HG02610 (cell line): ENCODE data around the gene APOL2.
"Not testable (repeated sequence)": the region's sequence is repeated elsewhere in the genome, so short reads cannot be mapped to it uniquely, and the experiment has no call there.

ENCODE experiments used
- ATAC-seq: cut with Tn5 transposase; IDR thresholded peaks from one replicate; pipeline ENCODE4 v1.9.1; 2021; ENCODE audit warnings: mild to moderate bottlenecking, moderate library complexity; ENCODE audit not compliant: unreplicated experiment

Gene APOL2

GRCh38 chr22:36239401-36240171 lies at the start of gene APOL2:
APOL2 (minus strand) TSS chr22:36239527; CDS start chr22:36233162, 6,365 bp downstream.
- ATAC-seq: peak; percentile 91

GRCh38 chr22:36288571-36289405 lies 49.5 kb upstream of the APOL2 start:
- no peak for ATAC-seq

- ATAC-seq: no peak
Observed at GRCh38 chr22:36287881-36288515, 48.7 kb upstream of the APOL2 start.

GRCh38 chr22:36286096-36286957 lies 47.0 kb upstream of the APOL2 start:
- ATAC-seq: no peak

- ATAC-seq: no peak
Observed at GRCh38 chr22:36285545-36285944, 46.2 kb upstream of the APOL2 start.

- no peak for ATAC-seq
Observed at GRCh38 chr22:36285017-36285416, 45.7 kb upstream of the APOL2 start.

GRCh38 chr22:36284171-36284571 lies 44.8 kb upstream of the APOL2 start:
- no peak for ATAC-seq

GRCh38 chr22:36282328-36282831 lies 43.1 kb upstream of the APOL2 start:
- ATAC-seq: no peak

- ATAC-seq: no peak
Observed at GRCh38 chr22:36281781-36282327, 42.5 kb upstream of the APOL2 start.

GRCh38 chr22:36280379-36280778 lies 41.1 kb upstream of the APOL2 start:
- ATAC-seq: no peak

GRCh38 chr22:36279219-36279666 lies 39.9 kb upstream of the APOL2 start:
- no peak for ATAC-seq

- ATAC-seq: no peak
Observed at GRCh38 chr22:36277482-36278291, 38.4 kb upstream of the APOL2 start.

- no peak for ATAC-seq
Observed at GRCh38 chr22:36274531-36274930, 35.2 kb upstream of the APOL2 start.

GRCh38 chr22:36271951-36272350 lies 32.6 kb upstream of the APOL2 start:
- ATAC-seq: not testable (repeated sequence)

GRCh38 chr22:36271231-36271630 lies 31.9 kb upstream of the APOL2 start:
- ATAC-seq: not testable (repeated sequence)

- no peak for ATAC-seq
Observed at GRCh38 chr22:36267896-36268485, 28.7 kb upstream of the APOL2 start.

- ATAC-seq: no peak
Observed at GRCh38 chr22:36267058-36267457, 27.7 kb upstream of the APOL2 start.

- ATAC-seq: not testable (repeated sequence)
Observed at GRCh38 chr22:36263886-36264664, 24.7 kb upstream of the APOL2 start.
